ENCODE measurements around the gene TANK.
"Not testable (repeated sequence)": the region's sequence is repeated elsewhere in the genome, so short reads cannot be mapped to it uniquely, and the experiment has no call there.

Gene TANK

GRCh38 chr2:161237392-161238264, 77.4 kb downstream of the TANK start:
- no peak for DNase-seq (ENCODE audit: low read depth, low spot score)
- H3K36me3 ChIP-seq (ENCODE audit: insufficient read depth, low read length), result peaks cover 9% of the 10 kb centered on the region
- H3K9me3 ChIP-seq (ENCODE audit: low read depth, low read length), result no peaks in the 10 kb centered on the region
- H3K27ac ChIP-seq, result no peak overlapping the region
- TF ChIP-seq FOXP2 (optimal IDR thresholded peaks at IDR 0.05; ENCODE audit: control extremely low read depth, extremely low read length, insufficient read depth) (no peak), POLR2AphosphoS5 (IDR thresholded peaks at IDR 0.05; ENCODE audit: borderline replicate concordance, low read depth, low read length) (no peak)
- H3K9ac ChIP-seq (ENCODE audit: insufficient read length), result no peak overlapping the region
- H3K4me3 ChIP-seq, result no peak overlapping the region

- TF ChIP-seq POLR2AphosphoS5 (IDR thresholded peaks at IDR 0.05; ENCODE audit: borderline replicate concordance, low read depth, low read length) (no peak), EZH2 (IDR thresholded peaks at IDR 0.05) (no peak), FOXP2 (optimal IDR thresholded peaks at IDR 0.05; ENCODE audit: control extremely low read depth, extremely low read length, insufficient read depth) (no peak)
- H3K27ac ChIP-seq, result no peak overlapping the region
- H3K4me3 ChIP-seq, result no peak overlapping the region
- H3K9me3 ChIP-seq (ENCODE audit: low read depth, low read length), result no peaks in the 10 kb centered on the region
- no peak overlapping the region for H3K9ac ChIP-seq (ENCODE audit: insufficient read length)
- no peak for DNase-seq (ENCODE audit: low read depth, low spot score)
- peaks cover 9% of the 10 kb centered on the region for H3K36me3 ChIP-seq (ENCODE audit: insufficient read depth, low read length)
These were observed 78.0 kb downstream of the TANK start for GRCh38 chr2:161238265-161238559.

GRCh38 chr2:161238560-161239325, 78.5 kb downstream of the TANK start:
- Histone ChIP-seq H3K27ac (no peak overlapping the region), H3K9ac (ENCODE audit: insufficient read length) (no peak overlapping the region)

GRCh38 chr2:161239326-161240109, 79.3 kb downstream of the TANK start:
- Histone ChIP-seq H3K36me3 (ENCODE audit: insufficient read depth, low read length) (peaks cover 9% of the 10 kb centered on the region), H3K4me3 (no peak overlapping the region), H3K9ac (ENCODE audit: insufficient read length) (no peak overlapping the region), H3K27ac (no peak overlapping the region), H3K9me3 (ENCODE audit: low read depth, low read length) (no peaks in the 10 kb centered on the region)
- DNase-seq (ENCODE audit: low read depth, low spot score), result no peak
- TF ChIP-seq FOXP2 (optimal IDR thresholded peaks at IDR 0.05; ENCODE audit: control extremely low read depth, extremely low read length, insufficient read depth) (no peak), EZH2 (IDR thresholded peaks at IDR 0.05) (no peak), POLR2AphosphoS5 (IDR thresholded peaks at IDR 0.05; ENCODE audit: borderline replicate concordance, low read depth, low read length) (no peak)

More at GRCh38 chr2:161238560-161239325, 78.5 kb downstream of the TANK start:
- no peak for DNase-seq (ENCODE audit: low read depth, low spot score)
- H3K4me3 ChIP-seq, result no peak overlapping the region
- H3K9me3 ChIP-seq (ENCODE audit: low read depth, low read length), result no peaks in the 10 kb centered on the region
- no peak for TF ChIP-seq FOXP2 (optimal IDR thresholded peaks at IDR 0.05; ENCODE audit: control extremely low read depth, extremely low read length, insufficient read depth)
- TF ChIP-seq POLR2AphosphoS5 (IDR thresholded peaks at IDR 0.05; ENCODE audit: borderline replicate concordance, low read depth, low read length), result no peak
- TF ChIP-seq EZH2 (IDR thresholded peaks at IDR 0.05), result no peak
- H3K36me3 ChIP-seq (ENCODE audit: insufficient read depth, low read length), result peaks cover 9% of the 10 kb centered on the region

DNA sequence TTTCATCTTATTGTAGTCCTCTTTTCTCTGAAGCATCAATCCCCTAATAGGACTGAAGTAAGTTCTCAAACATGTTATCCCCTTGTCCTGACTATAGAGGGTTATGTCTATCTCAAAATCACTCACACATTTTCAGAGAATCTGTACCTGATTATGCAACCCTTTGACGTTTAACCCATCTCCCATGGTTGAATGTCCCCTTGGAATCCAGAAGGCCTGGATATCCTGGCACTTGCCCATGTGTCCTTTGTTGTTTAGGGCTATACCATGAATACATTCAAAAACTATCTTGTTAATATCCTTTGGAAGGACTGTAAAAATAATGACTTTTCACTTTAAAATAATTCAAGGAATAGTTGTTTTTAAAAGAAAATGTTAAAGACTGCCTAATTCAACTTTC, 81.7 kb downstream of the TANK start:
- TF ChIP-seq EZH2 (IDR thresholded peaks at IDR 0.05) (no peak), FOXP2 (optimal IDR thresholded peaks at IDR 0.05; ENCODE audit: control extremely low read depth, extremely low read length, insufficient read depth) (no peak), POLR2AphosphoS5 (IDR thresholded peaks at IDR 0.05; ENCODE audit: borderline replicate concordance, low read depth, low read length) (no peak)
- Histone ChIP-seq H3K9ac (ENCODE audit: insufficient read length) (no peak overlapping the region), H3K4me3 (no peak overlapping the region), H3K9me3 (ENCODE audit: low read depth, low read length) (no peaks in the 10 kb centered on the region), H3K27ac (no peak overlapping the region), H3K36me3 (ENCODE audit: insufficient read depth, low read length) (peaks cover 5% of the 10 kb centered on the region; the same call in 1 of the 2 replicates)
- DNase-seq (ENCODE audit: low read depth, low spot score), result no peak

- Histone ChIP-seq H3K4me3 (no peak overlapping the region), H3K36me3 (ENCODE audit: insufficient read depth, low read length) (no peaks in the 10 kb centered on the region), H3K27ac (no peak overlapping the region), H3K9me3 (ENCODE audit: low read depth, low read length) (no peaks in the 10 kb centered on the region), H3K9ac (ENCODE audit: insufficient read length) (no peak overlapping the region)
- DNase-seq (ENCODE audit: low read depth, low spot score), result no peak
- no peak for TF ChIP-seq EZH2 (IDR thresholded peaks at IDR 0.05)
- no peak for TF ChIP-seq FOXP2 (optimal IDR thresholded peaks at IDR 0.05; ENCODE audit: control extremely low read depth, extremely low read length, insufficient read depth)
- TF ChIP-seq POLR2AphosphoS5 (IDR thresholded peaks at IDR 0.05; ENCODE audit: borderline replicate concordance, low read depth, low read length), result no peak
These were observed 83.1 kb downstream of the TANK start for GRCh38 chr2:161243312-161243711.

DNA sequence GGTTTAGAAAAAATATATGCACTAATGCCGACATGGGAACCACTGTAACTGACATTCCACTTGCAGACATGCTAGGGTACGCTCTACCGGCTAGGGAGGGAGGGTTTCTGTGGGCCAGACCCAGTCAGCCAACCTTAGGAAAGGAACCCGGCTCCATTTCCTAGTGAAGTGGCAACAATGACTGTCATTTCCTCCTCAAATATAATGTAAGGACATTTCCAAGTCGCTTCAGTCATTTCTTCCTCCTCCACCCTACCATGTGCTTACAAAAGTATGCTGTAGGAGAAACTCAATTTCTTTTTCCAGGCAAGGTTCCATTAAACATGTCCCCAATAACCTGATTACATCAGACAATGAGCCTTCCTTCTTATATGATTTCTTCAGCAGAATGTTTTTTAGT, 83.7 kb downstream of the TANK start:
- Histone ChIP-seq H3K27ac (no peak overlapping the region), H3K36me3 (ENCODE audit: insufficient read depth, low read length) (no peaks in the 10 kb centered on the region), H3K9ac (ENCODE audit: insufficient read length) (no peak overlapping the region), H3K4me3 (no peak overlapping the region), H3K9me3 (ENCODE audit: low read depth, low read length) (no peaks in the 10 kb centered on the region)
- no peak for TF ChIP-seq FOXP2 (optimal IDR thresholded peaks at IDR 0.05; ENCODE audit: control extremely low read depth, extremely low read length, insufficient read depth)
- no peak for TF ChIP-seq POLR2AphosphoS5 (IDR thresholded peaks at IDR 0.05; ENCODE audit: borderline replicate concordance, low read depth, low read length)
- TF ChIP-seq EZH2 (IDR thresholded peaks at IDR 0.05), result no peak
- DNase-seq (ENCODE audit: low read depth, low spot score), result no peak

DNA sequence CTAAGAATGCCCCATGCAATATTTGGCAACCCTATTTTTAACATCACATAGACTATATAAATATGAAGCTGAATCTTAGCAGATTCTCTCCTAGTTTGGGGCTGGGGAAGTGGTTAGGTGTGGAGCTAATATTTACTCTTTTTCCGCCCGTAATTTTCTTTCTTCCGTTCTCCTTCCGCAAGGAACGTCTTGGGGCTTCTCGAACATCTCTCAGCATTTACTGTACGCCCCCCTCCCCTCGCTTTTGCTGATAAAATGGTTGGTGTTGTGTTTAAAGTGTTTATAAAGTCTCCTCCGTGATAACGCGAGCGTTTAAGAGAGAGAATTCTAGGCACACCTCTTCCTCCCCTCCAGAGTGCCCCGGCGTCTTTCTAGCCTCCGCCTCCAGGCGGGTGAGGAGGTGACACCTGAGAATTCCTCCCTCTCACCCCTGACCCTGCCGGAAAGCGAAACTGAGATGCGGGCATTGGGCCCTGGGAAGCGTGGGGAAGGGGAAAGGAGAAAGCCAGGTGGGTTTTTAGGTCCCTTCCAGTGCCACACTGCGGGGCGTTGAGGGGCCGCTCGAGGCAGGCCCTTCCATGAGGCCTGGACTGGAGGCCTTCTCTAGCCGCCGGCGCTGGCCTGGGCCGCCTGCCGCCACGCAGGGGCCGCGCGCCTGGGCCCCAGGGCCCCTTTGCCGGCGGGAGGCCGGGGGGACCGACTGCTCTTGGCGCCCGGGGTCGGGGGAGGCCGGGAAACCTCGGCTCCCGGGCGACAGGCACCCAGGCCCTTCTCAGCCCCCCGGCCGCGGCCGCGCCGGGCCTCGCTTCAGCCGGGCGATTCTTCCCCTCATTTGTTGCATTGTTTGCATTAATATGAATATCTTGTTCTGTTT, 84.4 kb downstream of the TANK start:
- not testable (repeated sequence) for H3K36me3 ChIP-seq (ENCODE audit: insufficient read depth, low read length); DNase-seq (ENCODE audit: low read depth, low spot score); H3K9ac ChIP-seq (ENCODE audit: insufficient read length); H3K27ac ChIP-seq; H3K9me3 ChIP-seq (ENCODE audit: low read depth, low read length); H3K4me3 ChIP-seq

Measured in SK-N-MC (cell line).